Vagina (tissue), 2 donors: ENCODE measurements around the gene ZNF521.

Experiments
- CTCF ChIP-seq, 3 experiments: fragments of 450-650 bp in 2 of 3; fragments of 200-600 bp in 1 of 3; sonication (generic) in 1 of 3; IDR thresholded peaks; one replicate each; pipeline ENCODE4 v1.5.1; 2017 to 2019; ENCODE audit warnings: antibody characterized with exemption in 3 of 3, mild to moderate bottlenecking in 2 of 3, moderate library complexity in 2 of 3
- POLR2A ChIP-seq, 2 donors: fragments of 450-650 bp; IDR thresholded peaks; one replicate each; pipeline ENCODE4 v1.6.1; 2017; ENCODE audit warnings: antibody characterized with exemption in 2 of 2, mild to moderate bottlenecking in 2 of 2, moderate library complexity in 2 of 2
- POLR2AphosphoS5 ChIP-seq, 2 donors: sonication (generic); formaldehyde crosslinking; IDR thresholded peaks; one replicate each; pipeline ENCODE4 v1.9.0; 2017; ENCODE audit warnings: antibody characterized with exemption in 2 of 2, mild to moderate bottlenecking in 2 of 2, low read depth in 1 of 2; ENCODE audit not compliant: insufficient read depth in 1 of 2

DNA sequence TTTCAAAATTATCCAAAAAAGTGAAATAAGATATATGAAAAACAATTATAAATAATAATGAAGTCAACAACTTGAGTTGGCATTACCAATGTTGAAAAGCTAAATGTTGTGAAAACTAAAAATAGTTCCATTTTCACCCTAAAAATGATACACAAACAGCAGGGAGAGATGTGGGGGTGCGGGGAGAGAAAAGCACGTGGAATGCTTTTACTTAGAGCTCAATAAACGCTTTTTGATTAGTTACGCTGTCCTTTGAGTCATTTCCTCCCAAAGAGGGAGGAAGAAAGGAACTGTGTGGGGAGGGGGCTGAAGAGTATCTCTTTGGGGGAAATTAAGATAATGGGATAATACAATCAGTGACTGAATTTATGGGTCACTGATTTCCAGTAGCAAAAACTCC is 29.2 kb downstream of the ZNF521 start:
- TF ChIP-seq POLR2A (IDR thresholded peaks at IDR 0.05) (no peak), CTCF (IDR thresholded peaks at IDR 0.05) (no peak), POLR2AphosphoS5 (IDR thresholded peaks at IDR 0.05; ENCODE audit: insufficient read depth in 1 of 2, low read depth in 1 of 2) (no peak)
